ENCODE results near the gene NPY5R. TPM values are rescaled to one million over a fixed set of nuclear protein-coding genes. Genes with fewer than 3 reads are reported as not detected.

NPY5R gene
- polyA plus RNA-seq, 3 donors from 2014 or later: not detected

DNA sequence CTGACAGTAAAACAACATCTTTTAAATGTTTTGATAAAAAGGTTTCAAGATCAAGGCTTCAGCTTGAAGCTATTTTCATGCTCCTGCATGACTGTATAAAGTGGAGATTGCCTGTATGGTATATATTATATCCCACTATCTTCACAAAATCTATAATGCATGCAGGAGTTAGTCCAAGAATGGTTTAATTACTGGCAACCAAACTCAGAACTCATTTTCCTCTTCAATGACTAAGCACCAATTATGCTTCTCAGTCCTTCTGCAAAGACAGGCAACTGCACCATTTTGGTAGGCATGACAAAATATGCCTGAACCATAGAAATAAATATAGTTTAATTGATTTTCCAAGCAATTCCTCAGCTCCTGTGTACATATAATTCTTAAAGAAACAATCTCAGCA, 54.5 kb downstream of the NPY5R start:
- H3K27ac Mint-ChIP-seq: no peak overlapping the region
- no peaks in the 10 kb centered on the region for H3K36me3 Mint-ChIP-seq
- H3K9me3 Mint-ChIP-seq: peaks cover 0 to 2% (median 0%) of the 10 kb centered on the region in 6 donors
- H3K4me3 Mint-ChIP-seq: no peak overlapping the region
- no peak for DNase-seq
- no peaks in the 10 kb centered on the region for H3K4me1 Mint-ChIP-seq
- H3K27me3 Mint-ChIP-seq (ENCODE audit: low read depth in 3 of 3): no peaks in the 10 kb centered on the region

DNA sequence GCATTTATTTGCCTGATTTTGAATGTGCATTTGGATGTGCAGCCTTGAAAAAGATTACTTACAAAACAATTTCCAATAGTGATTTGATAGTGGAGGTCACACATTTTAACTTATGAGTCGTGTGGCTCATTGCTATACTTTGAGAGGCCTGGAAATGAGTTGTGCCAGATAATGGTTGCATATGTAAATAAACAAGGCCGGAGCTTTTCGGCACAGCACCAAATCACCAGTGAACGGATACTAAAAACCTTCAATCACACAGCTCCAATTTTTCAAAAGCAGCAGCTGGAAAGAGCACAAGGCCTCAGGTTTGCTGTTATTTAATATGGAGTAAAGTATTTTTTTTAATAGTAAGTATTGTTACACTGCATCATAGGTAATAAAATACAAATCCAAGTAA, 57.2 kb downstream of the NPY5R start:
- no peaks in the 10 kb centered on the region for H3K36me3 Mint-ChIP-seq
- H3K4me1 Mint-ChIP-seq: no peaks in the 10 kb centered on the region
- peaks cover 0 to 2% (median 0%) of the 10 kb centered on the region in 6 donors for H3K9me3 Mint-ChIP-seq
- peaks cover 0 to under 1% (median 0%) of the 10 kb centered on the region in 3 donors for H3K27me3 Mint-ChIP-seq (ENCODE audit: low read depth in 3 of 3)
- no peak overlapping the region for H3K4me3 Mint-ChIP-seq
- DNase-seq: no peak
- no peak overlapping the region for H3K27ac Mint-ChIP-seq

Other genes starting within 250 kb of the NPY5R start
- gene NAF1, start 177.0 kb upstream of the NPY5R start, polyA plus RNA-seq: 1 to 10 TPM; 1.0 to 2.6 (median 2.1) TPM
- gene NPY1R, start 11.3 kb upstream of the NPY5R start, polyA plus RNA-seq: not detected
- gene TKTL2, start 129.9 kb downstream of the NPY5R start, polyA plus RNA-seq: not detected
- 10 to 100 TPM in 2 of 3 donors, 1 to 10 TPM in 1; 8.7 to 12.8 (median 10.8) TPM for gene TMA16, start 150.8 kb downstream of the NPY5R start, polyA plus RNA-seq